H9 (cell line): Measurements from ENCODE around the gene VPS18. TPM values are rescaled to one million over a fixed set of nuclear protein-coding genes. Genes with fewer than 3 reads are reported as not detected.

ENCODE experiments used
- DNase-seq: peaks from one replicate; pipeline ENCODE4 v3.0.0-alpha.2; 2017
- H2AFZ ChIP-seq: one replicate; pipeline ENCODE4 v1.6.1; 2013; ENCODE audit warnings: mild to moderate bottlenecking, low read length, control low read depth, moderate library complexity
- H2AK5ac ChIP-seq: 2 replicates; pipeline ENCODE4 v1.6.1; 2013; ENCODE audit warnings: low read length, control low read depth, mixed read lengths; ENCODE audit not compliant: insufficient read length
- H2BK120ac ChIP-seq: one replicate; pipeline ENCODE4 v1.6.1; 2013; ENCODE audit warnings: low read depth, mild to moderate bottlenecking, low read length, control low read depth, inconsistent platforms; ENCODE audit not compliant: poor library complexity, severe bottlenecking
- H2BK12ac ChIP-seq: 2 replicates; pipeline ENCODE4 v1.6.1; 2013; ENCODE audit warnings: low read length, control low read depth, mixed read lengths, low read depth; ENCODE audit not compliant: insufficient read length
- H2BK15ac ChIP-seq: 2 replicates; pipeline ENCODE4 v1.6.1; 2013; ENCODE audit warnings: low read depth, low read length, control low read depth
- H2BK20ac ChIP-seq: one replicate; pipeline ENCODE4 v1.6.1; 2013; ENCODE audit warnings: low read depth, mild to moderate bottlenecking, low read length, control low read depth, inconsistent platforms; ENCODE audit not compliant: poor library complexity, severe bottlenecking
- H2BK5ac ChIP-seq: 2 replicates; pipeline ENCODE4 v1.6.1; 2013; ENCODE audit warnings: low read length, control low read depth, mixed read lengths; ENCODE audit not compliant: insufficient read length
- H3K14ac ChIP-seq: 2 replicates; pipeline ENCODE4 v1.6.1; 2013; ENCODE audit warnings: low read length, control low read depth; ENCODE audit not compliant: insufficient read depth
- H3K18ac ChIP-seq: 2 replicates; pipeline ENCODE4 v1.6.1; 2013; ENCODE audit warnings: low read depth, mild to moderate bottlenecking, mixed read lengths, low read length, control low read depth; ENCODE audit not compliant: insufficient read length
- H3K23ac ChIP-seq: 2 replicates; pipeline ENCODE4 v1.6.1; 2013; ENCODE audit warnings: low read length, control low read depth, mixed read lengths, low read depth; ENCODE audit not compliant: insufficient read length
- H3K23me2 ChIP-seq: 2 replicates; pipeline ENCODE4 v1.6.1; 2013; ENCODE audit warnings: low read depth, mild to moderate bottlenecking, mixed read lengths, low read length, control low read depth; ENCODE audit not compliant: insufficient read length, poor library complexity, severe bottlenecking
- H3K27ac ChIP-seq: 2 replicates; pipeline ENCODE4 v1.5.1; 2013; ENCODE audit warnings: low read length, control low read depth, mixed read lengths, low read depth; ENCODE audit not compliant: insufficient read length
- H3K27me3 ChIP-seq: 2 replicates; pipeline ENCODE4 v1.6.1; 2013; ENCODE audit warnings: low read length, control low read depth, inconsistent platforms; ENCODE audit not compliant: insufficient read depth
- H3K4ac ChIP-seq: 2 replicates; pipeline ENCODE4 v1.6.1; 2013; ENCODE audit warnings: low read depth, mild to moderate bottlenecking, control low read depth, inconsistent platforms, low read length, moderate library complexity
- H3K4me1 ChIP-seq: 2 replicates; pipeline ENCODE4 v1.6.1; 2013; ENCODE audit warnings: low read length, control low read depth, inconsistent platforms; ENCODE audit not compliant: insufficient read depth
- H3K4me2 ChIP-seq: 2 replicates; pipeline ENCODE4 v1.6.1; 2013; ENCODE audit warnings: low read length, control low read depth, mixed read lengths; ENCODE audit not compliant: insufficient read length, insufficient read depth
- H3K56ac ChIP-seq: 2 replicates; pipeline ENCODE4 v1.6.1; 2013; ENCODE audit warnings: low read depth, mild to moderate bottlenecking, mixed read lengths, low read length, control low read depth; ENCODE audit not compliant: insufficient read length
- H3K79me1 ChIP-seq: 2 replicates; pipeline ENCODE4 v1.6.1; 2013; ENCODE audit warnings: low read depth, mild to moderate bottlenecking, moderate library complexity, low read length, control low read depth, inconsistent platforms; ENCODE audit not compliant: insufficient read depth, poor library complexity, severe bottlenecking
- H3K79me2 ChIP-seq: 2 replicates; pipeline ENCODE4 v1.6.1; 2013; ENCODE audit warnings: low read length, control low read depth, inconsistent platforms; ENCODE audit not compliant: insufficient read depth
- H3K9ac ChIP-seq: 2 replicates; pipeline ENCODE4 v1.6.1; 2013; ENCODE audit warnings: low read length, control low read depth, mixed read lengths; ENCODE audit not compliant: insufficient read length; ENCODE audit errors: extremely low read depth
- H3K9me3 ChIP-seq: one replicate; pipeline ENCODE4 v1.6.1; 2013; ENCODE audit warnings: low read depth, low read length, inconsistent platforms; ENCODE audit not compliant: control insufficient read depth
- H3T11ph ChIP-seq: one replicate; pipeline ENCODE4 v1.6.1; 2013; ENCODE audit warnings: mild to moderate bottlenecking, low read length, control low read depth, inconsistent platforms
- H4K20me1 ChIP-seq: one replicate; pipeline ENCODE4 v1.6.1; 2013; ENCODE audit not compliant: control insufficient read depth, insufficient read length, insufficient read depth
- H4K5ac ChIP-seq: 2 replicates; pipeline ENCODE4 v1.6.1; 2013; ENCODE audit warnings: low read depth, mild to moderate bottlenecking, mixed read lengths, low read length, control low read depth; ENCODE audit not compliant: insufficient read length
- H4K8ac ChIP-seq: replicated peaks from 2 replicates; pipeline ENCODE4 v1.6.1; 2013; ENCODE audit warnings: low read length, control low read depth, mixed read lengths, low read depth; ENCODE audit not compliant: insufficient read length
- H4K91ac ChIP-seq: 2 replicates; pipeline ENCODE4 v1.6.1; 2013; ENCODE audit warnings: low read depth, mild to moderate bottlenecking, moderate library complexity, mixed read lengths, low read length, control low read depth; ENCODE audit not compliant: insufficient read length
- H3K27ac Mint-ChIP-seq, 3 experiments: 2 replicates in 2 of 3; 3 replicates in 1 of 3; pipeline ENCODE4 v1.8.0; 2020 to 2021; ENCODE audit warnings: mixed read lengths in 3 of 3, mild to moderate bottlenecking in 1 of 3, moderate library complexity in 1 of 3
- H3K27me3 Mint-ChIP-seq: 2 replicates; pipeline ENCODE4 v1.8.0; 2021; ENCODE audit warnings: low read depth, mild to moderate bottlenecking, moderate library complexity, mixed read lengths
- H3K36me3 Mint-ChIP-seq, 3 experiments: 2 replicates in 2 of 3; 3 replicates in 1 of 3; pipeline ENCODE4 v1.8.0; 2020 to 2021; ENCODE audit warnings: low read depth in 3 of 3, mixed read lengths in 3 of 3; ENCODE audit not compliant: insufficient read depth in 1 of 3
- H3K4me1 Mint-ChIP-seq, 2 experiments: 2 replicates each; pipeline ENCODE4 v1.8.0; 2020; ENCODE audit warnings: mixed read lengths in 2 of 2
- H3K4me3 Mint-ChIP-seq, 2 experiments: 2 replicates in 1 of 2; 3 replicates in 1 of 2; pipeline ENCODE4 v1.8.0; 2020 to 2021; ENCODE audit warnings: mild to moderate bottlenecking in 2 of 2, mixed read lengths in 2 of 2, moderate library complexity in 1 of 2
- H3K9me3 Mint-ChIP-seq, 2 experiments: 2 replicates in 1 of 2; 3 replicates in 1 of 2; pipeline ENCODE4 v1.8.0; 2020; ENCODE audit warnings: mild to moderate bottlenecking in 2 of 2, mixed read lengths in 2 of 2, moderate library complexity in 1 of 2
- CTCF ChIP-seq: fragments of 200-600 bp; sonication (generic); conservative IDR thresholded peaks from 3 replicates; pipeline ENCODE4 v1.8.0; 2021; ENCODE audit warnings: antibody characterized with exemption, mild to moderate bottlenecking
- WGBS: extraction: QIAGEN DNeasy Blood & Tissue Kit; methylation state at CpG from one replicate; pipeline ENCODE4 v1.1.7; 2013; ENCODE audit warnings: missing lambda C conversion rate, low lambda C conversion rate, mixed read lengths; ENCODE audit not compliant: insufficient read length; ENCODE audit errors: extremely low coverage; 5-methylcytosine and 5-hydroxymethylcytosine counted together
- total RNA-seq: library from RNA; stranded (reverse); gene quantifications from 2 replicates; pipeline ENCODE4 v1.2.1, GENCODE V29; 2021

VPS18 gene
- total RNA-seq, 1 experiment from 2014 or later, result 45.0 TPM

DNA sequence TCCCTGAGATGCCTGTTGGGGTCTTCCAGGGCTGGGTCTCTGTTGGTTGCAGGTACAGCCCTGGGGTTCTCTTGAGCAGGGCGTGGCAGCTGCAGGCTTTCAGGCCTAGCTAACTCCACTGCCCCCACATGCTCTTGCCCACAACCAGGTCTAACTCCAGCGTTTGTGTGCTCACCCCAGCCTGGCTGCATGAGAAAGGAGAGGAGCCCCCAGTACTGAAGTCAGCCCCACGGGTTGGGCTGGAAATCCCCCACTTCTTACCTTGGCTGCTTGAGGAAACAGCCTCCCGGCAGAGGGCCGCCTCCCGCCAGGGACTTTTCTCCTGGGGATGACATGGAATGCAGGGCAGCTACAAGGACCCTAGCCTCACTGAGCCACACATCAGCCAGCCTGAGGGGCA is 18.2 kb downstream of the VPS18 start:
- no peak overlapping the region for H3K56ac ChIP-seq
- no peak for DNase-seq
- Mint-ChIP-seq H3K27me3 (peaks cover 27% of the 10 kb centered on the region), H3K9me3 (no peaks in the 10 kb centered on the region), H3K4me1 (peaks cover 22 to 39% of the 10 kb centered on the region in 2 experiments), H3K4me3 (no peak overlapping the region), H3K36me3 (no peaks in the 10 kb centered on the region; a peak in 1 of 7 replicates), H3K27ac (no peak overlapping the region)
- no peak overlapping the region for H3K18ac ChIP-seq
- no peak overlapping the region for H3K23ac ChIP-seq
- no CpG with 5 or more reads among the region's 6 CpGs for WGBS
- no peak overlapping the region for H2BK5ac ChIP-seq
- no peak overlapping the region for H2BK15ac ChIP-seq
- H3K4me1 ChIP-seq, result no peaks in the 10 kb centered on the region
- H4K20me1 ChIP-seq, result no peaks in the 10 kb centered on the region
- no peak overlapping the region for H3K4me2 ChIP-seq
- no peak overlapping the region for H2BK20ac ChIP-seq
- H3K14ac ChIP-seq, result peak overlapping the region; percentile 61; the same call in 1 of the 2 replicates
- no peak overlapping the region for H2AK5ac ChIP-seq
- no peak overlapping the region for H2AFZ ChIP-seq
- no peaks in the 10 kb centered on the region for H3K27me3 ChIP-seq
- no peak overlapping the region for H3T11ph ChIP-seq
- TF ChIP-seq CTCF, result no peak
- no peak overlapping the region for H2BK12ac ChIP-seq
- H4K91ac ChIP-seq, result no peak overlapping the region
- no peaks in the 10 kb centered on the region for H3K79me1 ChIP-seq
- no peak overlapping the region for H3K4ac ChIP-seq
- no peak overlapping the region for H4K5ac ChIP-seq
- H3K9ac ChIP-seq, result no peak overlapping the region
- no peaks in the 10 kb centered on the region for H3K23me2 ChIP-seq
- no peak overlapping the region for H4K8ac ChIP-seq
- no peaks in the 10 kb centered on the region for H3K79me2 ChIP-seq
- H2BK120ac ChIP-seq, result no peak overlapping the region
- H3K9me3 ChIP-seq, result no peaks in the 10 kb centered on the region
- H3K27ac ChIP-seq, result no peak overlapping the region
